ENCODE data around the gene GRSF1.
"Not testable (repeated sequence)": the region's sequence is repeated elsewhere in the genome, so short reads cannot be mapped to it uniquely, and the experiment has no call there.

GRSF1 gene

DNA sequence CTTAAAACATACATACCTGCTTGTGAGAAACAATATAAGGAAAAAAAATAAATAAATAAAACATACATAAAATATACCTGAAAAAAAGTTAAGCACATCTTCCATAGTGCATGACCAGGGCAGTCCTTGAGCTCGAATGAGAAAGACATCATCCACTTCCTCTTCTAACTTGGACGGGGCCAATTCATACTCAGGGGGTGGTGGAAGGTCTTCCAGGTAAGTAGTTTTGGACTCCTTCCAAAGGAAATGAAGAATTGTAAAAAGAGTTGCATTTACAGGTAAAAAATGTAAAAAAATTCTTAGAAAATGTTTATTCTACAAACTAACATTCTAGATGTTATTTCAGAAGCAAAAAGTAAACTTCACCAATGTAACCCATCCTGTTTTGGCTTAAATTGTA lies 3.6 kb downstream of the GRSF1 start:
- no peak for DNase-seq (ENCODE audit: low read depth in 3 of 3, low spot score in 1 of 3)

DNA sequence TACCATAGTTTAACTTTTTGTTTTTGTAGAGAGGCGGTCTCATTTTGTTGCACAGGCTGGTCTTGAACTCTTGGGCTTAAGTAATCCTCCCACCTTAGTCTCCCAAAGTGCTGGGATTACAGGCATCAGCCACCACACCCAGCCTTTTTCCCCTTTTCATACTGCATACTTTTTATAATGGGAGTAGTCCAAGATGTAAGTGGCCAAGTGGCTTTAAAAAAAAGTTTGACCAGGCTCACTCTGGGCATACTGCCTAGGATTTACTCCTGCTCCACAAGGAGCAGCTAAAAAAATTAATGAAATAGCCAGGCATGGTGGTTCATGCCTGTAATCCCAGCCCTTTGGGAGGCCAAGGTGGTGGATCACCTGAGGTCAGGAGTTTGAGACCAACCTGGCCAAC lies 6.0 kb downstream of the GRSF1 start:
- DNase-seq (ENCODE audit: low read depth in 3 of 3, low spot score in 1 of 3) = no peak

DNA sequence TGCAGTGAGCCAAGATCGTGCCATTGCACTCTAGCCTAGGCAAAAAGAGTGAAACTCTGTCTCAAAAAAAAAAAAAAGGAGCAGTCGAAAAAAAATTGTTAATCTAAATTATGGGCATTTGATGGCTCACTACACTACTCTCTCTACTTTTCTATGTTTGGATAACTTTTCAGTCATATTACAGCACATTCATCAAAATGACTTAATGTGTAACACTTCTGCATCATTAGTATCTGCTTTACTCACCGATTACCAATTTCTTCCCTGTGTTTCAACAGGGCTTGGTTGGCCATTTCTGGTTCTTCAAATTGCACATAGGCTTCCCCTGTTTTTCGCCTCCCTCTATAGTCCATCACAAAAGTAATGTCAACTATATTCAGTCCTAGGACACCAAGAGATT lies 8.4 kb downstream of the GRSF1 start:
- DNase-seq (ENCODE audit: low read depth in 3 of 3, low spot score in 1 of 3) = no peak

DNA sequence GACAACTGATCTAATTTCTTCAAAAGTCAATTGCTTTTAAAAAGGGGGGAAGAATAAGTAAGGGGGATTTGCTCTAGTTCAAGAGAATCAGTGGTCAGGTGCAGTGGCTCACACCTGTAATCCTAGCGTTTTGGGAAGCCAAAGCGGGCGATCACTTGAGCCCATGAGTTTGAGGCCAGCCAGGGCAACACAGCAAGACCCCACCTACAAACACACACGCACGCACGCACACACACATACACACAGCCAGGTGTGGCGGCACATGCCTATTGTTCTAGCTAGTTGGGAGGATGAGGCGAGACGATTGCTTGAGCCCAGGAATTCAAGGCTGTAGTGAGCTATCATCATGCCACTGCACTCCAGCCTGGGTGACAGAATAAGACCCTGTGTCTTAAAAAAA lies 9.6 kb downstream of the GRSF1 start:
- DNase-seq (ENCODE audit: low read depth in 3 of 3, low spot score in 1 of 3) = no peak

DNA sequence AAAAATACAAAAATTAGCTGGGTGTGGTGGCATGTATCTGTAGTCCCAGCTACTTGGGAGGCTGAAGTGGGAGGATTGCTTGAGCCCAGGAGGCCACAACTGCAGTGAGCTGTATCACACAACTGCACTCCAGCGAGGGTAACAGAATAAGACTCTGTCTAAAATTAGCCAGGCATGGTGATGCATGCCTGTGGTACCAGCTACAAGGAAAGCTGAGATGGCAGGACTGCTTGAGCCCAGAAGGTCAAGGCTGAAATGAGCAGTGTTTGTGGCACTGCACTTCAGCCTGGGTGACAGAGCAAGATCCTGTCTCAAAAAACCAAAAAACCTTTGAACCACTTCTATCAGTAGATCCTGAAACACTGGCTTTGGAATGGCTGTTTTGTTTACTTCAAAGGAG lies 10.2 kb downstream of the GRSF1 start:
- no peak for DNase-seq (ENCODE audit: low read depth in 3 of 3, low spot score in 1 of 3)

DNA sequence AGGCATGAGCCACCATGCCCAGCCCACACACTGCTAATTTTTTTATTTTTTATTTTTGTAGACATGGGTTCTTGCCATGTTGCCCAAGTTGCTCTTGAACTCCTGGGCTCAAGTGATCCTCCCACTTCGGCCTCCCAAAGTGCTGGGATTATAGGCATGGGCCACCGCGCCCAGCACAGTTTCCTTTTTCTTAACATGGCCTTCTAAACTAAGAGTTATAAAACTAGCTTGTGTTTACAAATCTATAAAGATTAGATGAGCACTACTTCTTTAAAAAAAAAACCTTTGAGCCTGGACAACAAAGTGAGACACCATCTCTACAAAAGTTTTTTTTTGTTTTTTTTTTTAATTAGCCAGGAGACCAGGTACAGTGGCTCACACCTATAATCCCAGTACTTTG lies 10.7 kb downstream of the GRSF1 start:
- DNase-seq (ENCODE audit: low read depth in 3 of 3, low spot score in 1 of 3) = no peak

DNA sequence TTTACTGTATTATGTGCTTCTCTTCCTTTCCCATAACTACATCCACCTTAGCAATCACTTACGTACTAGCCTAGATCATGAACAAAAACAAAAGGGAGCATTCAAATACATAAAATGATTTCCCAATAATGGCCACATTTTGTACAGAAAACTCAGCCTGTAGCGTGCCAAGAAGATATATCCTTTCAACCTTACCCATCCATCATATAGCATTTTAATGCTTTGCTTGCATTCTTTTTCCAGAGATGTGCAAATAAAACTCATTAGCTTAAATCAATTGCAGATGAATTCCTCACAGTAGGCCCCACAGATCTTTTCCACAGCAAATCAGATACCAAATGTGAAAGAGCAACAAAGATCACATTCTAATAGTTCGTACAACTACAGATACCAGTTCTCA lies 20.8 kb downstream of the GRSF1 start:
- no peak for DNase-seq (ENCODE audit: low read depth in 3 of 3, low spot score in 1 of 3)

DNA sequence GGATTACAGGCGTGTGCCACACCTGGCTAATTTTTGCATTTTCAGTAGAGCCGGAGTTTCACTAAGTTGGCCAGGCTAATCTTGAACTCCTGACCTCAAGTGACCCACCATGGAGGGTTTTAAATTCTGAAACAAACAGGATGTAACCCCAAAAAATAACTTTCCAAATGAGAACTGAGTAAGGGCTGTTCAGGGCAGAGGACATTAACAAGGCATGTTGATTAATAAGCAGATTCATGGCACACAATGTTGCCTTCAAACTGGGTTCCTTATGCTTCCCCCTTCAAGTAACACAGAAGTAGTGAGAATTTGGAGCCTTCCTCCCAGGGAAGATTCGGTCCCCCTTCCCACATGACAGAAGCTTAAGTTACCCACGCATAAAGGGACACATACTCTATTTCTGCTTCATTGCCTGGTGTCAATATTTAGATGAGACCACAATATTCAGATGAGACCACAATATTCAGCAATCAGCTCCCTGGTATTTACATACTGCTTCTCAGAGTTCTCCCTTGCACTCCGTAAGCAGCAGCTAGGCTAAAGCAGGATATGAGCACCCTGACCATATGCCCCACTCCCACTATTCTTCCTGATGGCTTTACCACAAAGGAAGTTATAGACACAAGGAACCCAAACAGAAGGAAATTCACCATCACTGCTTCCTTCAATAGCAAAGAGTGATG lies 21.4 kb downstream of the GRSF1 start:
- DNase-seq (ENCODE audit: low read depth in 3 of 3, low spot score in 1 of 3) = no peak

DNA sequence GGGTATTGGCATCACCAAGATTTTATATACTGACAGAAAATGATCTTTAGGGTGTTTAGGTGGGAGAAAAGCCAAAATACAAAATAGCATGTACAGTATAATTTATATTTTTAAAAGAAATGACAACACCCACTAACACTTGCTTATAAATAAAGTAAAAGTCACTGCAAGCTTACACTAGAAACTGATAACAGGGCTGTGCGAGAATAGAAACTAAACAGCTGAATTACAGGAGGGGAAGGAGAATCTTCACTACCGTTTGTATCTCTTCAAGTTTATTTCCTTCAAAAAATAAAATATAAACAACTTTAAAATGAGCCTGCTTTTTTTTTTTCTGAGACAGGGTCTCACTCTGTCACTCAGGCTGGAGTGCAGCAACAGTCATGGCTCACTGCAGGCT lies 22.8 kb downstream of the GRSF1 start:
- DNase-seq (ENCODE audit: low read depth in 3 of 3, low spot score in 1 of 3) = no peak

DNA sequence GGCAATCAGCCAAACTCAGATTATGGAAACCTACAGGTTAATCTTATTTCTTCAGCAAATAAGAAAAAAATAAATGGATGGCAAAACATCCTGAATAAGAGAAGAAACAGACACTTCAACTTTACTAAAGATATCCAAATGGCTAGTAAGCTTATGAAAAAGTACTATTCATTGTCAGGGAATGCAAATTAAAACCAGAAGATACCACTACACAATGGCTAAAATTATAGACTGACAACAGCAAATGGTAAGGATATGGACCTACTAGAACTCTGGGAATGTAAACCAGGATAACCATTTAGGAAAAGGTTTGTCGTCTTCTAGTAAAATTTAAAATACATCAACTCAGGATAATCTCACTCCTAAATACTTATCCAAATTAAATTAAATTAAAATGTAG lies 24.3 kb downstream of the GRSF1 start:
- DNase-seq (ENCODE audit: low read depth in 3 of 3, low spot score in 1 of 3) = no peak

DNA sequence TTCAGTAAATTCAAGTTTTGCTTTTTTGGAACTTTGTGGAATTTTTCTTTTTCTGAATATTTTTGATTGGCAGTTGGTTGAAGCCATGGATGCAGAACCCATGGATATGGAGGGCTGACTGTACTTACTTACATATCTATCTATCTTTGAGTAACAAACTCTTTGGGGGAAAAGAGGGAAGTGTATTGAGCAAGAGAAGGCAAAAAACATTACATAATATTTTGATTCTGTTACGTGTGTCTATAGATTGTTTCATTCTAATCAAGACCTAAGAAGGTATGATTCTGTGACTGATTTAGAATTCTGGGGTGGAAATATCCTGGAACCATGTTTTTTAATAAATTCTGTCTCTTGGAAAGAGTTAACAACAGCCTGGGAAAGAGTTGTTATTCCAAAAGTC lies 31.5 kb downstream of the GRSF1 start:
- DNase-seq (ENCODE audit: low read depth in 3 of 3, low spot score in 1 of 3) = no peak

DNA sequence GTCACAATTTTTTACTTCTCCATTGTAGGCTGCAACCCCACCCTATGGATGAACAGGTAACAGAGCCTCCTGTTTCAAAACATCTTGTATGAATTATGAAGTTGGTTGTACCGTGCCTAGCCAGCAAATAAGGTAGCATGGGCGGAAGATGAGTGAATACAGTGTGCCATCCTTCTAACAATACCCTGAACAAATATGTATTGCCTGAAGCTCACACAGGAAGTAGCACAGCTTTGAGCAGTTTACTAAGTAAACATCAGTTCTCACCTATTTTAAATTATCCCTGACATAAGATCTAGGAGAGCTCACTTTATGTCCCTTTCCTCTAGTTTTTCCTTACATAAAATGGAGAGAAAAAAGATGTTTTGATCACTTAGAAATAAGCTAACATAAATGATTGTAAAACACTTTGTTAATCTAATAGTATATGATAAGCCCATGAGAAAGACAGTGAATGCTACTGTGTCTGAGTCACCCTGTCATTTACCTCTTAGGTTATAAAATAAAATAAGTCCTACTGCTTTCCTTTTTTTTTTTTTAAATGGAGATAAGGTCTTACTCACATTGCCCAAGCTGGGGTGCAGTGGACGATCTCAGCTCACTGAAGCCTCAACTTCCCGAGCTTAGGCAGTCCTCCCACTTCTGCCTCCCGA lies 36.6 kb downstream of the GRSF1 start:
- DNase-seq (ENCODE audit: low read depth in 3 of 3, low spot score in 1 of 3) = no peak

DNA sequence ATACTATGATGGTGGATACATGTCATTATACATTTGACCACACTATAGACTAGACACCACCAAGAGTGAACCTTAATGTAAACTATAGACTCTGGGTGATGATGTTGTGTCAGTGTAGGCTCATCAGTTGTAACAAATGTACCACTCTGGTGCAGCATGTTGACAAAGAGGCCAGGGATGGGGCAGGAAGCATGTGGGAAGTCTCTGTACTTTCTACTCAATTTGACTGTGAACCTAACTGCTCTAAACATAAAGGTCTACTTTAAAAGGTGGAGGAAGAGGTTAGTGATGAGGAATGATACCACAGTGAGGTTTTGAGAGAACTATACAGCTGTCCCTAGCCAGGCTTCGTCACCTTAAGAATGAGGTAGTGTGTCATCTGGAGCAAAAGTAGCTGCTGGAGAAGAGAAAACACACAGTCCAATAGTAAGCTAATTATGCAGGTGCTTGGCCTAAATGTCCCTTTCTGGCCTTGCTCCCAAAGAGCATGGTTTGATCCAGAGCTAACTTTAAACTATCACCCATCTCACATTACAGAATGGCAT lies 38.4 kb downstream of the GRSF1 start:
- DNase-seq (ENCODE audit: low read depth in 3 of 3, low spot score in 1 of 3) = no peak

DNA sequence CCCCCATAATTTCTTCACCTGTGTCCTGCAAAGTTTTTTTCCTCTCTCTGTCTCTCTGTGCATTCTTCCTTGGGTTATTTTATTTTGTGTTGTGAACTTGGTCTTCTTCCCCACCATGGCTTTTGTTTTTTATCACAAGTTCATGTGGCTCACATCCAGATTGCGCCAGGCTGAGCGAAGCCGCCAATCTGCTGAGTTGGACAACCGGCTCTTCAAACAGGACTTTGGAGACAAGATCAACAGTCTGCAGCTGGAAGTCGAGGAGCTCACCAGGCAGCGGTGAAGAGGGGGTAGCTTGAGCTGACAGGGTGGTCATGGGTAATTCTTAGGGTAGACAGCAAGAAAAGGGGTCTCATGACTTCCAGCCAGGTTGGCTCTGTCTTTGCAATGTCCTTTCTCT lies 46.1 kb downstream of the GRSF1 start:
- no peak for DNase-seq (ENCODE audit: low read depth in 3 of 3, low spot score in 1 of 3)

DNA sequence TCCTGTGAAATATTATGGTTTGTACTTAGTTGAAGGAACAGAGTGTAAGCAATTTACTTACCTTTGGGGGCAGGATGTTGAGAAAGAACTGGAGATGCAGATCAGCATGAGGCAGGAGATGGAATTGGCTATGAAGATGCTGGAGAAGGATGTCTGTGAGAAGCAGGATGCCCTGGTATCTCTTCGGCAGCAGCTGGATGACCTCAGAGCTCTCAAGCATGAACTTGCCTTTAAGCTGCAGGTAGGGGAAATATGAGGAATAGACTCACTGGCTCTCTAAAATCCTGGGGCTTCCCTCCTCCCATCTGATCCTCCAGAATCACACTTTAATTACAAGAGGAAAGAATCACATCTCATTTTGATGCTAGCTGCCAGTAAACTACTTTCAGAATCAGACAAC lies 51.0 kb downstream of the GRSF1 start:
- DNase-seq (ENCODE audit: low read depth in 3 of 3, low spot score in 1 of 3) = no peak

DNA sequence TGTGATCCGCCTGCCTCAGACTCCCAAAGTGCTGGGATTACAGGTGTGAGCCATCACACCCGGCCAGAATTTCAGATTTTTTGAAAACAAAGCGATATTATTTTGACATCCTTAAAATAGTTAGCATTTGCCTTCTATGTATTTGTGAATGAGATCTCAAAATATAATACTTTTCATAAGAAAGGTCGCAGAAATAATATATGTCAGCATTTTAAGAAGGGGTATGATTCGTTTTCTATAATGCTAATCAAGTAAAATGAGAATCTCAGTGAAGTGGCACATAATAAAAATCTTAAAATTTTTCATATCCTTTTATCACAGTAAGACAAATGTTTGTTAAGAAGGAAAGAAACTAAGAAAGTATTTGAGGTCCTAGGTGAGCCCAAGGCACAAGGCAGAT lies 52.2 kb downstream of the GRSF1 start:
- no peak for DNase-seq (ENCODE audit: low read depth in 3 of 3, low spot score in 1 of 3)

DNA sequence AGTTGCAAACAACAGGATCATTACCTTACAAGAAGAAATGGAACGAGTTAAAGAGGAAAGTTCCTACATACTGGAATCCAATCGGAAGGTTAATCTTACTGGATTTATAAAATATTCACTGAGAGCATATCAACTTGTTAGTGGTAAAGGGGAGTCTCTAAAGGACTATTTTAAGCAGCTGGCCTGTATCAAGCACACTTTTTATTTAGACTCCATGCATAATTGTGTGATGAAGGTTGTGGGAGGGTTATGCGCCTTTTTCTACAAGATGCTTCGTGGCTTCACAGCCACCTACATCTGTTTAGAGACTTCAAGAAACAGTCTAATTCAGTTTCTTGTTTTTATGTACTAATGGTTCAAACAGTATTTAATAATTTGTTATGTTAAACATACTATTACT lies 56.6 kb downstream of the GRSF1 start:
- no peak for DNase-seq (ENCODE audit: low read depth in 3 of 3, low spot score in 1 of 3)

DNA sequence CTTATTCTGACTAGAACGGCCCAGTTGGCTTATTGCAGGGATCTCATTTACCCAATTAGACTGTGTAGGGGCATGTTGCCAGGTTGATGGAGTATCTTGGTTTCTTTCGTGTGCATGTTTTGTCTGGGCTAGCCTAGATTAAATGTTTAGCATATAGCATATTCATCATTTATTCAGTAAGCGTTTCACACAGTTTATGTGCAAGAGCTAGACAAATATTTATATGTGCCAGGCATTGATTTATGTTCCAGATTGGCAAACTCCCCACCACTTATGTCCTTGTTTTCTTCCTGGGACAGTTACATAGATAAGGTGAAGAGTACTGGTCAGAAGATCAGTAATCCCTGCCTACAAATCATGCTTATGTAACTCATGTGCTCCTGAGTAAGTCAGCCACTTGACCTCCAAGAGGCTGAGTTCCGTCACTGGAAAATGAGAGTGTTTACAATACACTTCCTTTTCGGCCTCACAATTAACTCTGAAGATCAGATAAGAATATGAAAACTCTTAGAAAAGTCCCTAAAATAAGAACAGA lies 60.7 kb downstream of the GRSF1 start:
- no peak for DNase-seq (ENCODE audit: low read depth in 3 of 3, low spot score in 1 of 3)

DNA sequence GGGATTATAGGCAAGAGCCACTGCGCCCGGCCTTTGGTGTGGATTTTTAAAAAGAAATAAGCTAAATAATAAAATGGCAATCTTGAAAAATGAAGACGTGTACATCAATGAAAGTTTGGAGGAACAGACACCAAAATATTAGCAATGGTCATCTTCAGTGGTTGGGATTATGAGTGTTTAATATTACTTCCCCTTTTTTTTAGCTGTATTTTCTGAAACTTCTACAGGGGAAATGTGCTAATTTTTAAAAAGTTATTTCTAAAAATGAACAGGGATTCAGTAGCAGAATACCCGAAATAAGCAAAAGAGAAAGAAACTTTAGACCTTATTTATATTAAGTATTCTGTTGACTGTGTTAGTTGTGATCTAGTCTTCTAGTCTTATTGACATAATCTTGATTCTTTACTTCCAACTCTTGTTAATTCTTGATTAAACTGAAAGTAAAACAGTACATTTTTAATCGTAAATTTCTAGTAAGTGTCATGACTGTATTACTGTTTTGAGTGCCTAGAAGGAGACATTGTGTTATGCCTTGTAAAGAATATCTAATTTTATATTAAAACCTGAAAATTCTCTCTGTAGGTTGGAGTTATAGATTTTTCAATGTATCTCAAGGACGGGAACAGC lies 66.6 kb downstream of the GRSF1 start:
- DNase-seq (ENCODE audit: low read depth in 3 of 3, low spot score in 1 of 3) = no peak

DNA sequence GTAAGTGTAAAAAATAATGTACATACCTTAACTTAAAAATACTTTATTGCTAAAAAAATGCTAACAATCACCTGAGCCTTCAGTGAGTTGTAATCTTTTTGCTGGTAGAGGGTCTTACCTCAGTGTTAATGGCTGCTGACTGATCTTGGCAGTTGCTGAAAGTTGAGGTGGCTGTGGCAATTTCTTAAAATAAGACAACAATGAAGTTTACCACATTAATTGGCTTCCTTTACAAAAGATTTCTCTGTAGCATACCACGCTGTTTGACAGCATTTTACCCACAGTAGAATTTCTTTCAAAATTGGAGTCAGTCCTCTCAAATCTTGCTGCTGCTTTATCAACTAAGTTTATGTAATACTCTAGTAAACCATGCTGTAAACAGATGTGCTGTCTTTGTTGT lies 70.3 kb downstream of the GRSF1 start:
- DNase-seq (ENCODE audit: low read depth in 3 of 3, low spot score in 1 of 3) = not testable (repeated sequence)

DNA sequence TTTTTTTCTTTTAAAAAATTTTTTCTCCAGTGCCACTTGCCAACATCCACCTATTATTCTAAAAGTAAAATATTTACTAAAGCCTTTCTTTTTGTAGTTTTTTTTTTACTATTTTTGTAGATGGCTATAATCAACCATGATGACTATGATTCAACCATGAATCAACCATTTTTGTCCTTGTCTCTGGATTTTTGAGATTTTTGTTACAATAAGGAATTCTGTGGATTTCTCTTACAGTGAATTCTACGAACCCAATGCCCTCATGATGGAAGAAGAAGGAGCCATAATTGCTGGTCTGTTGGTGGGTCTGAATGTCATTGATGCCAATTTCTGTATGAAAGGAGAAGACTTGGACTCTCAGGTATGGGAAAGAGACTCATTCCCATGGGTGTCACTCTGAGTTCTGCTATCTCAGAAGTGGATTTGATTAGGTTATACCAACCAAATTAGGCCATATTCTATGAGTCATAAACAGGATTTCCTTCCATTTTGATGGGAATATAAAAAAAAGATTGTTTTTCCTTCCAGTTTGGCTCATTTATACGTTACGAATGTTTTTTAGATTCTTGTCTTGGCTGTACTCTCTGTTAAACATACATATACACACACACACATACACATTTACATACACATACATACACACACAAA lies 71.3 kb downstream of the GRSF1 start:
- no peak for DNase-seq (ENCODE audit: low read depth in 3 of 3, low spot score in 1 of 3)

Measured in stimulated activated CD4-positive, alpha-beta T cell treated with anti-CD3 and anti-CD28 coated beads, TNF-alpha, amount 100 ng/mL, for 1 hour (primary cell).